Activated CD4-positive, alpha-beta T cell treated with anti-CD3 and anti-CD28 coated beads, Interleukin-2, amount 10 ng/mL, durations not matched to agents 24 days and 14 days (primary cell): ENCODE data around the gene PSENEN. TPM values are rescaled to one million over a fixed set of nuclear protein-coding genes. Genes with fewer than 3 reads are reported as not detected.

ENCODE experiments used
- DNase-seq: peaks from one replicate; pipeline ENCODE4 v3.0.0; 2022
- H3K27ac Mint-ChIP-seq: one replicate; pipeline ENCODE4 v1.8.0; 2022; ENCODE audit warnings: mild to moderate bottlenecking, mixed read lengths
- H3K27me3 Mint-ChIP-seq: one replicate; pipeline ENCODE4 v1.8.0; 2022; ENCODE audit warnings: mixed read lengths
- H3K36me3 Mint-ChIP-seq: one replicate; pipeline ENCODE4 v1.8.0; 2022; ENCODE audit warnings: low read depth, mild to moderate bottlenecking, mixed read lengths
- H3K4me1 Mint-ChIP-seq: one replicate; pipeline ENCODE4 v1.8.0; 2021; ENCODE audit warnings: mixed read lengths
- H3K4me3 Mint-ChIP-seq: one replicate; pipeline ENCODE4 v1.8.0; 2022; ENCODE audit warnings: mild to moderate bottlenecking, moderate library complexity, mixed read lengths
- H3K9me3 Mint-ChIP-seq: one replicate; pipeline ENCODE4 v1.8.0; 2021; ENCODE audit warnings: mixed read lengths
- intact Hi-C: fragments of 100-400 bp; cut with micrococcal nuclease; formaldehyde crosslinking; loops from one replicate; pipeline ENCODE4 v1.15.1; 2023
- total RNA-seq: library from RNA; stranded (reverse); gene quantifications from 2 replicates; pipeline ENCODE4 v1.2.3, GENCODE V29; 2022

PSENEN gene
- total RNA-seq, 1 donor from 2014 or later: 46.7 TPM

GRCh38 chr19:35783469-35784434, 38.3 kb downstream of the PSENEN start:
- no peak for DNase-seq
- Mint-ChIP-seq H3K4me1 (peaks cover 2% of the 10 kb centered on the region), H3K4me3 (no peak overlapping the region), H3K9me3 (no peaks in the 10 kb centered on the region), H3K27me3 (no peaks in the 10 kb centered on the region), H3K27ac (no peak overlapping the region), H3K36me3 (peaks cover 26% of the 10 kb centered on the region)
- intact Hi-C loops: no loop called here

GRCh38 chr19:35784503-35785338, 39.3 kb downstream of the PSENEN start:
- intact Hi-C loops: no loop called here
- peaks cover 21% of the 10 kb centered on the region for H3K36me3 Mint-ChIP-seq
- no peaks in the 10 kb centered on the region for H3K4me1 Mint-ChIP-seq
- H3K27ac Mint-ChIP-seq: no peak overlapping the region
- no peaks in the 10 kb centered on the region for H3K9me3 Mint-ChIP-seq
- DNase-seq: no peak
- H3K27me3 Mint-ChIP-seq: no peaks in the 10 kb centered on the region
- H3K4me3 Mint-ChIP-seq: no peak overlapping the region

- DNase-seq: no peak
- Mint-ChIP-seq H3K4me3 (no peak overlapping the region), H3K36me3 (peaks cover 20% of the 10 kb centered on the region), H3K27me3 (no peaks in the 10 kb centered on the region), H3K4me1 (no peaks in the 10 kb centered on the region), H3K9me3 (no peaks in the 10 kb centered on the region), H3K27ac (no peak overlapping the region)
- intact Hi-C loops: no loop called here
Measured at GRCh38 chr19:35785339-35785627, 39.8 kb downstream of the PSENEN start.

- Mint-ChIP-seq H3K36me3 (peaks cover 15% of the 10 kb centered on the region), H3K9me3 (no peaks in the 10 kb centered on the region), H3K4me3 (no peak overlapping the region), H3K4me1 (no peaks in the 10 kb centered on the region), H3K27ac (no peak overlapping the region), H3K27me3 (no peaks in the 10 kb centered on the region)
- intact Hi-C loops: no loop called here
- DNase-seq: no peak
Measured at GRCh38 chr19:35786299-35787160, 41.1 kb downstream of the PSENEN start.

- H3K9me3 Mint-ChIP-seq: no peaks in the 10 kb centered on the region
- peaks cover 13% of the 10 kb centered on the region for H3K36me3 Mint-ChIP-seq
- no peaks in the 10 kb centered on the region for H3K4me1 Mint-ChIP-seq
- no peak overlapping the region for H3K27ac Mint-ChIP-seq
- intact Hi-C loops: no loop called here
- no peak for DNase-seq
- no peaks in the 10 kb centered on the region for H3K27me3 Mint-ChIP-seq
- no peak overlapping the region for H3K4me3 Mint-ChIP-seq
Measured at GRCh38 chr19:35787227-35787799, 41.9 kb downstream of the PSENEN start.

GRCh38 chr19:35788205-35788960, 42.9 kb downstream of the PSENEN start:
- intact Hi-C loops: no loop called here
- Mint-ChIP-seq H3K36me3 (peaks cover 5% of the 10 kb centered on the region), H3K27ac (no peak overlapping the region), H3K9me3 (no peaks in the 10 kb centered on the region), H3K4me3 (no peak overlapping the region), H3K27me3 (no peaks in the 10 kb centered on the region), H3K4me1 (no peaks in the 10 kb centered on the region)
- DNase-seq: no peak

- intact Hi-C loops: no loop called here
- peaks cover 4% of the 10 kb centered on the region for H3K27me3 Mint-ChIP-seq
- no peaks in the 10 kb centered on the region for H3K4me1 Mint-ChIP-seq
- no peak overlapping the region for H3K4me3 Mint-ChIP-seq
- DNase-seq: no peak
- no peak overlapping the region for H3K27ac Mint-ChIP-seq
- no peaks in the 10 kb centered on the region for H3K9me3 Mint-ChIP-seq
- peaks cover 3% of the 10 kb centered on the region for H3K36me3 Mint-ChIP-seq
Measured at GRCh38 chr19:35789195-35789977, 43.9 kb downstream of the PSENEN start.

- Mint-ChIP-seq H3K36me3 (peaks cover 3% of the 10 kb centered on the region), H3K4me1 (no peaks in the 10 kb centered on the region), H3K27me3 (peaks cover 4% of the 10 kb centered on the region), H3K27ac (no peak overlapping the region), H3K9me3 (no peaks in the 10 kb centered on the region), H3K4me3 (no peak overlapping the region)
- DNase-seq: no peak
- intact Hi-C loops: no loop called here
Measured at GRCh38 chr19:35789978-35790944, 44.8 kb downstream of the PSENEN start.

- H3K4me1 Mint-ChIP-seq: no peaks in the 10 kb centered on the region
- no peak overlapping the region for H3K27ac Mint-ChIP-seq
- intact Hi-C loops: no loop called here
- no peak overlapping the region for H3K4me3 Mint-ChIP-seq
- no peaks in the 10 kb centered on the region for H3K36me3 Mint-ChIP-seq
- H3K27me3 Mint-ChIP-seq: peaks cover 10% of the 10 kb centered on the region
- DNase-seq: peak; percentile 69
- no peaks in the 10 kb centered on the region for H3K9me3 Mint-ChIP-seq
Measured at GRCh38 chr19:35790981-35791813, 45.7 kb downstream of the PSENEN start.

- Mint-ChIP-seq H3K27me3 (peaks cover 16% of the 10 kb centered on the region), H3K27ac (no peak overlapping the region), H3K4me1 (no peaks in the 10 kb centered on the region), H3K4me3 (no peak overlapping the region), H3K9me3 (no peaks in the 10 kb centered on the region), H3K36me3 (no peaks in the 10 kb centered on the region)
- DNase-seq: no peak
- intact Hi-C loops: no loop called here
Measured at GRCh38 chr19:35791814-35792279, 46.4 kb downstream of the PSENEN start.

GRCh38 chr19:35792312-35792711, 46.9 kb downstream of the PSENEN start:
- Mint-ChIP-seq H3K4me1 (peaks cover 3% of the 10 kb centered on the region), H3K27me3 (peaks cover 21% of the 10 kb centered on the region)

More at GRCh38 chr19:35792312-35792711, 46.9 kb downstream of the PSENEN start:
- Mint-ChIP-seq H3K36me3 (no peaks in the 10 kb centered on the region), H3K4me3 (no peak overlapping the region), H3K9me3 (no peaks in the 10 kb centered on the region), H3K27ac (no peak overlapping the region)
- no peak for DNase-seq
- intact Hi-C loops: no loop called here
